IMR-90 (cell line): ENCODE data around the gene AAK1. TPM values are rescaled to one million over a fixed set of nuclear protein-coding genes. Genes with fewer than 3 reads are reported as not detected.

Experiments
- ATAC-seq: fragments of 200-7000 bp; cut with Tn5 transposase; 2 replicates; pipeline ENCODE4 v1.9.1; 2020; ENCODE audit warnings: low read depth, mild to moderate bottlenecking, moderate library complexity
- BruUV-seq: library from RNA; stranded (reverse); fragments of 400-500 nt; replicated peaks from 2 replicates; lab custom pipeline; 2021; lab: Mats Ljungman, UMichigan
- CTCF ChIA-PET: fragments of 300-600 bp; formaldehyde crosslinking; extraction: SDS; loops from one replicate; lab custom pipeline; 2021; ENCODE audit warnings: antibody characterized with exemption; lab: Yijun Ruan, JAX
- POLR2A ChIA-PET: fragments of 300-600 bp; sonication (Branson Sonifier 250); formaldehyde crosslinking; loops from one replicate; lab custom pipeline; 2022; ENCODE audit warnings: antibody characterized with exemption; ENCODE audit not compliant: unreplicated experiment; lab: Charles Lee
- DNase-seq: peaks from one replicate; pipeline ENCODE4 v3.0.0; 2013
- H2AFZ ChIP-seq: replicated peaks from 2 replicates; pipeline ENCODE3; 2013; ENCODE audit warnings: low read length, mild to moderate bottlenecking; ENCODE audit not compliant: poor library complexity
- H2AK5ac ChIP-seq: 2 replicates; pipeline ENCODE4 v1.6.1; 2013; ENCODE audit warnings: low read depth, low read length, inconsistent platforms
- H2AK9ac ChIP-seq: replicated peaks from 2 replicates; pipeline ENCODE3; 2013; ENCODE audit warnings: mild to moderate bottlenecking, low read depth, low read length, moderate library complexity; ENCODE audit not compliant: poor library complexity
- H2BK120ac ChIP-seq: 2 replicates; pipeline ENCODE4 v1.6.1; 2013; ENCODE audit warnings: low read depth, low read length, inconsistent platforms
- H2BK15ac ChIP-seq: 3 replicates; pipeline ENCODE4 v1.6.1; 2013; ENCODE audit warnings: low read depth, low read length, inconsistent platforms
- H2BK20ac ChIP-seq: 2 replicates; pipeline ENCODE4 v1.6.1; 2013; ENCODE audit warnings: low read depth, mild to moderate bottlenecking, inconsistent platforms, low read length, moderate library complexity
- H2BK5ac ChIP-seq: 2 replicates; pipeline ENCODE4 v1.6.1; 2013; ENCODE audit warnings: mild to moderate bottlenecking, low read depth, low read length, inconsistent platforms; ENCODE audit not compliant: poor library complexity, severe bottlenecking
- H3K14ac ChIP-seq: replicated peaks from 2 replicates; pipeline ENCODE4 v1.6.1; 2013; ENCODE audit warnings: low read depth, low read length, inconsistent platforms
- H3K18ac ChIP-seq: 2 replicates; pipeline ENCODE4 v1.6.1; 2013; ENCODE audit warnings: low read depth, low read length, control low read depth
- H3K23ac ChIP-seq: 2 replicates; pipeline ENCODE4 v1.6.1; 2013; ENCODE audit warnings: low read depth, low read length, inconsistent platforms
- H3K27ac ChIP-seq: 2 replicates; pipeline ENCODE4 v1.5.1; 2013; ENCODE audit warnings: mild to moderate bottlenecking, control low read depth, low read length; ENCODE audit not compliant: insufficient read depth
- H3K27me3 ChIP-seq: 2 replicates; pipeline ENCODE4 v1.6.1; 2013; ENCODE audit warnings: low read length; ENCODE audit not compliant: control insufficient read depth, insufficient read depth
- H3K36me3 ChIP-seq: 2 replicates; pipeline ENCODE4 v1.6.1; 2013; ENCODE audit warnings: low read length, mixed read lengths; ENCODE audit not compliant: control insufficient read depth, insufficient read depth
- H3K4ac ChIP-seq: 2 replicates; pipeline ENCODE4 v1.6.1; 2013; ENCODE audit warnings: low read depth, low read length, inconsistent platforms
- H3K4me1 ChIP-seq: 2 replicates; pipeline ENCODE4 v1.6.1; 2013; ENCODE audit warnings: low read length, mixed read lengths; ENCODE audit not compliant: control insufficient read depth, insufficient read depth
- H3K4me2 ChIP-seq: 2 replicates; pipeline ENCODE4 v1.6.1; 2013; ENCODE audit warnings: low read depth, mild to moderate bottlenecking, control low read depth, low read length, moderate library complexity
- H3K4me3 ChIP-seq: 2 replicates; pipeline ENCODE4 v1.5.1; 2013; ENCODE audit warnings: low read depth, mild to moderate bottlenecking, control low read depth, low read length, moderate library complexity; ENCODE audit not compliant: insufficient read depth
- H3K56ac ChIP-seq: 2 replicates; pipeline ENCODE4 v1.6.1; 2013; ENCODE audit warnings: low read length, inconsistent platforms; ENCODE audit not compliant: insufficient read depth; ENCODE audit errors: extremely low read depth
- H3K79me1 ChIP-seq, 2 experiments: 2 replicates each; pipeline ENCODE4 v1.6.1; 2013; ENCODE audit warnings: low read length in 2 of 2, inconsistent platforms in 1 of 2, low read depth in 1 of 2
- H3K9ac ChIP-seq: 2 replicates; pipeline ENCODE4 v1.6.1; 2013; ENCODE audit warnings: low read depth, low read length, control low read depth
- H3K9me1 ChIP-seq: 2 replicates; pipeline ENCODE4 v1.6.1; 2013; ENCODE audit warnings: low read length, inconsistent platforms; ENCODE audit not compliant: insufficient read depth
- H3K9me3 ChIP-seq: 2 replicates; pipeline ENCODE4 v1.6.1; 2013; ENCODE audit warnings: low read length; ENCODE audit not compliant: control insufficient read depth, insufficient read depth
- H4K20me1 ChIP-seq: 2 replicates; pipeline ENCODE4 v1.6.1; 2013; ENCODE audit warnings: low read length, inconsistent platforms; ENCODE audit not compliant: insufficient read depth
- H4K5ac ChIP-seq: 2 replicates; pipeline ENCODE4 v1.6.1; 2013; ENCODE audit warnings: mild to moderate bottlenecking, low read depth, low read length, control low read depth
- H4K8ac ChIP-seq, 2 experiments: 2 replicates each; pipeline ENCODE4 v1.6.1; 2013; ENCODE audit warnings: low read depth in 2 of 2, low read length in 2 of 2, control low read depth in 1 of 2, inconsistent platforms in 1 of 2
- H4K91ac ChIP-seq: 2 replicates; pipeline ENCODE4 v1.6.1; 2013; ENCODE audit warnings: low read depth, low read length, inconsistent platforms; ENCODE audit not compliant: insufficient read depth
- BHLHE40 ChIP-seq: fragments of 150-350 bp; IDR thresholded peaks from 2 replicates; pipeline ENCODE4 v1.6.1; 2016; ENCODE audit warnings: mild to moderate bottlenecking, low read depth, low read length
- CEBPB ChIP-seq: IDR thresholded peaks from 2 replicates; pipeline ENCODE4 v1.6.1; 2012; ENCODE audit warnings: low read depth, low read length, improper control_type of control experiment
- CHD1 ChIP-seq: IDR thresholded peaks from 2 replicates; pipeline ENCODE4 v1.6.1; 2012; ENCODE audit warnings: low read depth, low read length, improper control_type of control experiment
- FOS ChIP-seq: fragments of 150-350 bp; IDR thresholded peaks from 2 replicates; pipeline ENCODE4 v1.6.1; 2016; ENCODE audit warnings: low read depth, low read length
- MAFK ChIP-seq: IDR thresholded peaks from 2 replicates; pipeline ENCODE4 v1.6.1; 2012; ENCODE audit warnings: low read depth, low read length, improper control_type of control experiment
- MAZ ChIP-seq: IDR thresholded peaks from 2 replicates; pipeline ENCODE4 v1.6.1; 2012; ENCODE audit warnings: low read depth, mild to moderate bottlenecking, low read length, improper control_type of control experiment, moderate library complexity, borderline replicate concordance
- MXI1 ChIP-seq: IDR thresholded peaks from 2 replicates; pipeline ENCODE4 v1.6.1; 2012; ENCODE audit warnings: low read depth, mild to moderate bottlenecking, low read length, moderate library complexity, borderline replicate concordance
- NFE2L2 ChIP-seq: fragments of 150-350 bp; IDR thresholded peaks from 2 replicates; pipeline ENCODE4 v1.6.1; 2016; ENCODE audit warnings: low read depth, mild to moderate bottlenecking, low read length
- POLR2A ChIP-seq: IDR thresholded peaks from 2 replicates; pipeline ENCODE4 v1.6.1; 2012; ENCODE audit warnings: mild to moderate bottlenecking, low read depth, low read length
- RAD21 ChIP-seq: IDR thresholded peaks from 2 replicates; pipeline ENCODE4 v1.6.1; 2012; ENCODE audit warnings: low read length, improper control_type of control experiment
- RCOR1 ChIP-seq: IDR thresholded peaks from 2 replicates; pipeline ENCODE4 v1.6.1; 2012; ENCODE audit warnings: mild to moderate bottlenecking, low read length, improper control_type of control experiment; ENCODE audit not compliant: insufficient replicate concordance
- RFX5 ChIP-seq: IDR thresholded peaks from 2 replicates; pipeline ENCODE4 v1.8.0; 2012; ENCODE audit warnings: low read depth, mild to moderate bottlenecking, low read length, moderate library complexity
- SMC3 ChIP-seq: fragments of 150-350 bp; IDR thresholded peaks from 2 replicates; pipeline ENCODE4 v1.6.1; 2016; ENCODE audit warnings: low read depth, mild to moderate bottlenecking, antibody characterized with exemption, low read length, moderate library complexity
- WGBS, 2 experiments: methylation state at CpG; one replicate each; pipeline versions ENCODE4 v1.1.5 to v1.1.7; 2013; ENCODE audit warnings: missing lambda C conversion rate in 2 of 2; ENCODE audit not compliant: insufficient read length in 1 of 2; ENCODE audit errors: extremely low coverage in 2 of 2; 5-methylcytosine and 5-hydroxymethylcytosine counted together
- dilution Hi-C: fragments of 300-500 bp; cut with HindIII; formaldehyde crosslinking; loops from one replicate; pipeline ENCODE4 v1.14.3; 2018; ENCODE audit warnings: low sequenced_read_pairs; ENCODE audit not compliant: unreplicated experiment
- in situ Hi-C: fragments of 300-500 bp; cut with MboI; formaldehyde crosslinking; loops from 3 replicates; pipeline ENCODE4 v1.14.3; 2019; ENCODE audit warnings: low sequenced_read_pairs, inconsistent platforms, mixed read lengths
- intact Hi-C: fragments of 100-400 bp; cut with micrococcal nuclease; formaldehyde crosslinking; loops from 2 replicates; pipeline ENCODE4 v1.10.0; 2022
- polyA plus RNA-seq, 3 experiments: library from polyadenylated mRNA; depleted of rRNA; stranded (reverse); fragments of >200 nt; gene quantifications; 2 replicates each; pipeline ENCODE4 v1.2.3, GENCODE V29; 2012; ENCODE audit warnings: low replicate concordance in 1 of 3
- total RNA-seq: library from RNA; depleted of rRNA; stranded (reverse); fragments of >200 nt; gene quantifications from 2 replicates; pipeline ENCODE4 v1.2.3, GENCODE V29; 2012
- TF ChIP-seq, protein P1 (sequence below): fragments of 150-350 bp; IDR thresholded peaks from 2 replicates; pipeline ENCODE4 v1.6.1; 2017; ENCODE audit warnings: mild to moderate bottlenecking, antibody characterized with exemption, low read length, low read depth
- TF ChIP-seq, protein P2 (sequence below): conservative IDR thresholded peaks from 2 replicates; pipeline ENCODE4 v1.5.1; 2012; ENCODE audit warnings: mild to moderate bottlenecking, low read depth, low read length, improper control_type of control experiment
- TF ChIP-seq, protein P3 (sequence below): fragments of 150-350 bp; IDR thresholded peaks from 2 replicates; pipeline ENCODE4 v1.6.1; 2016; ENCODE audit warnings: low read depth, mild to moderate bottlenecking, low read length, moderate library complexity, borderline replicate concordance

AAK1 gene
- total and polyA plus RNA-seq, 2 of the 4 experiments (the other 2 are of a cell fraction), result 21.9 to 26.5 TPM

DNA sequence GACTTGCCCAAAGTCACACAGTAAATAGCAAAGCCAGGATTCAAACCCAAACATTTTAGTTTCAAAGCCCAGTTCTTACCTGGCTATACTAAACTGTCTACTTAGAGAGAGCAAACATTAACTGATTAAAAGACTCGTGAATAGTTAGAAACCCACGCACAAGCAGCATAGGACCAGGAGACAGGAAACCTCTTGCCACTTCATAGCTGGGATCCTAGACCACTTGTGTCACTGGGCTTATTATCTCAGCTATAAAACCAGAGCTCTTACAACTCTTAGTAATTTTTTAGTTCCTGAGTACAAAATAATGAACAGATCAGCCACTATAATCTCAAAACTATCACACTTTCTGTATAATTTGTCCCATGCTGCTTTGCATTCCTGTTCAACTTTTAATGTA, 2.4 kb upstream of the AAK1 start:
- Histone ChIP-seq H2BK20ac (no peak overlapping the region), H2AFZ (no peak overlapping the region), H2BK120ac (no peak overlapping the region), H3K79me1 (peaks cover 9 to 36% of the 10 kb centered on the region in 2 experiments; a peak in 3 of 4 replicates), H4K91ac (no peak overlapping the region), H3K36me3 (no peaks in the 10 kb centered on the region; the same call in 1 of the 2 replicates), H2BK5ac (no peak overlapping the region), H3K4me2 (no peak overlapping the region), H2BK15ac (no peak overlapping the region), H3K14ac (no peak overlapping the region), H3K27me3 (no peaks in the 10 kb centered on the region), H3K56ac (no peak overlapping the region), H3K18ac (no peak overlapping the region), H3K23ac (peak overlapping the region; percentile 67; the same call in 1 of the 2 replicates), H4K20me1 (peaks cover 14% of the 10 kb centered on the region), H2AK5ac (no peak overlapping the region), H3K9ac (no peak overlapping the region), H3K4ac (no peak overlapping the region), H2AK9ac (no peak overlapping the region), H3K4me3 (no peak overlapping the region), H3K9me1 (peaks cover 5% of the 10 kb centered on the region; the same call in 1 of the 2 replicates), H3K27ac (no peak overlapping the region), H3K4me1 (peaks cover 8% of the 10 kb centered on the region), H3K9me3 (no peaks in the 10 kb centered on the region), H4K8ac (no peak overlapping the region; a peak in 1 of 4 replicates), H4K5ac (no peak overlapping the region)
- TF ChIP-seq CHD1, result no peak
- no peak for TF ChIP-seq MAZ
- no peak for TF ChIP-seq POLR2A
- TF ChIP-seq RCOR1, result no peak
- TF ChIP-seq RFX5, result no peak
- no peak for TF ChIP-seq RAD21
- TF ChIP-seq, protein P1, sequence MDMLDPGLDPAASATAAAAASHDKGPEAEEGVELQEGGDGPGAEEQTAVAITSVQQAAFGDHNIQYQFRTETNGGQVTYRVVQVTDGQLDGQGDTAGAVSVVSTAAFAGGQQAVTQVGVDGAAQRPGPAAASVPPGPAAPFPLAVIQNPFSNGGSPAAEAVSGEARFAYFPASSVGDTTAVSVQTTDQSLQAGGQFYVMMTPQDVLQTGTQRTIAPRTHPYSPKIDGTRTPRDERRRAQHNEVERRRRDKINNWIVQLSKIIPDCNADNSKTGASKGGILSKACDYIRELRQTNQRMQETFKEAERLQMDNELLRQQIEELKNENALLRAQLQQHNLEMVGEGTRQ, result no peak
- no peak for TF ChIP-seq BHLHE40
- no peak for TF ChIP-seq NFE2L2
- no peak for TF ChIP-seq CEBPB
- TF ChIP-seq SMC3, result no peak
- TF ChIP-seq FOS, result no peak
- no peak for TF ChIP-seq MAFK
- TF ChIP-seq, protein P2, sequence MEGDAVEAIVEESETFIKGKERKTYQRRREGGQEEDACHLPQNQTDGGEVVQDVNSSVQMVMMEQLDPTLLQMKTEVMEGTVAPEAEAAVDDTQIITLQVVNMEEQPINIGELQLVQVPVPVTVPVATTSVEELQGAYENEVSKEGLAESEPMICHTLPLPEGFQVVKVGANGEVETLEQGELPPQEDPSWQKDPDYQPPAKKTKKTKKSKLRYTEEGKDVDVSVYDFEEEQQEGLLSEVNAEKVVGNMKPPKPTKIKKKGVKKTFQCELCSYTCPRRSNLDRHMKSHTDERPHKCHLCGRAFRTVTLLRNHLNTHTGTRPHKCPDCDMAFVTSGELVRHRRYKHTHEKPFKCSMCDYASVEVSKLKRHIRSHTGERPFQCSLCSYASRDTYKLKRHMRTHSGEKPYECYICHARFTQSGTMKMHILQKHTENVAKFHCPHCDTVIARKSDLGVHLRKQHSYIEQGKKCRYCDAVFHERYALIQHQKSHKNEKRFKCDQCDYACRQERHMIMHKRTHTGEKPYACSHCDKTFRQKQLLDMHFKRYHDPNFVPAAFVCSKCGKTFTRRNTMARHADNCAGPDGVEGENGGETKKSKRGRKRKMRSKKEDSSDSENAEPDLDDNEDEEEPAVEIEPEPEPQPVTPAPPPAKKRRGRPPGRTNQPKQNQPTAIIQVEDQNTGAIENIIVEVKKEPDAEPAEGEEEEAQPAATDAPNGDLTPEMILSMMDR, result no peak
- TF ChIP-seq MXI1, result no peak
- TF ChIP-seq, protein P3, sequence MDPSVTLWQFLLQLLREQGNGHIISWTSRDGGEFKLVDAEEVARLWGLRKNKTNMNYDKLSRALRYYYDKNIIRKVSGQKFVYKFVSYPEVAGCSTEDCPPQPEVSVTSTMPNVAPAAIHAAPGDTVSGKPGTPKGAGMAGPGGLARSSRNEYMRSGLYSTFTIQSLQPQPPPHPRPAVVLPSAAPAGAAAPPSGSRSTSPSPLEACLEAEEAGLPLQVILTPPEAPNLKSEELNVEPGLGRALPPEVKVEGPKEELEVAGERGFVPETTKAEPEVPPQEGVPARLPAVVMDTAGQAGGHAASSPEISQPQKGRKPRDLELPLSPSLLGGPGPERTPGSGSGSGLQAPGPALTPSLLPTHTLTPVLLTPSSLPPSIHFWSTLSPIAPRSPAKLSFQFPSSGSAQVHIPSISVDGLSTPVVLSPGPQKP, result no peak
- intact Hi-C loops, result loop anchor here (2.0 kb wide), 1 partner anchor 209 kb away; the partner anchor contains the start of gene NFU1
- DNase-seq (no peak), ATAC-seq (no peak)
- no CpG with 5 or more reads among the region's 2 CpGs for WGBS, 2 experiments
- no TSS peak for BruUV-seq
- CTCF ChIA-PET, result interaction anchor here (0.9 to 1.2 kb wide), 2 partner anchors 18 to 85 kb away, joined by 3 read pairs; no protein-coding TSS in a partner anchor
- POLR2A ChIA-PET, result no interaction called here
- dilution Hi-C loops, result no loop called here
- in situ Hi-C loops, result no loop called here
